ENCODE data around the gene RGS16.

GRCh38 chr1:182611326-182611725, 7.1 kb upstream of the RGS16 start:
- TF ChIP-seq POLR2AphosphoS5 (IDR thresholded peaks at IDR 0.05; ENCODE audit: low read depth) = no peak
- TF ChIP-seq SPI1 (IDR thresholded peaks at IDR 0.05; ENCODE audit: borderline replicate concordance, low read depth) = no peak
